Liver (tissue), 9 donors: ENCODE data around the gene SCGB1C2. TPM values are rescaled to one million over a fixed set of nuclear protein-coding genes. Genes with fewer than 3 reads are reported as not detected.

Experiments used
- DNase-seq: peaks from one replicate; pipeline ENCODE4 v3.0.0-alpha.2; 2017; ENCODE audit warnings: low spot score
- H3K27ac ChIP-seq, 2 donors: one replicate each; pipeline ENCODE4 v1.7.0; 2013; ENCODE audit warnings: inconsistent platforms in 2 of 2, low read length in 2 of 2, control low read depth in 1 of 2, low read depth in 1 of 2, mild to moderate bottlenecking in 1 of 2
- H3K27me3 ChIP-seq, 4 donors: one replicate each; pipeline versions ENCODE4 v1.6.1 to v1.7.0; 2013; ENCODE audit warnings: low read length in 3 of 4, inconsistent platforms in 1 of 4, mild to moderate bottlenecking in 1 of 4, moderate library complexity in 1 of 4; ENCODE audit not compliant: control insufficient read depth in 4 of 4, insufficient read depth in 4 of 4
- H3K36me3 ChIP-seq, 4 donors: one replicate each; pipeline versions ENCODE4 v1.6.1 to v1.7.0; 2013; ENCODE audit warnings: low read length in 3 of 4, mild to moderate bottlenecking in 3 of 4, low read depth in 1 of 4, moderate library complexity in 1 of 4; ENCODE audit not compliant: control insufficient read depth in 4 of 4, insufficient read depth in 3 of 4
- H3K4me1 ChIP-seq, 4 donors: one replicate each; pipeline versions ENCODE4 v1.6.1 to v1.7.0; 2013; ENCODE audit warnings: low read length in 3 of 4, mild to moderate bottlenecking in 3 of 4, moderate library complexity in 1 of 4; ENCODE audit not compliant: control insufficient read depth in 4 of 4, insufficient read depth in 4 of 4
- H3K4me3 ChIP-seq, 3 donors: one replicate each; pipeline versions ENCODE4 v1.6.1 to v1.7.0; 2013; ENCODE audit warnings: low read length in 3 of 3, control low read depth in 1 of 3, low read depth in 1 of 3, mild to moderate bottlenecking in 1 of 3
- H3K9ac ChIP-seq, 2 donors: one replicate each; pipeline ENCODE4 v1.7.0; 2013; ENCODE audit warnings: low read length in 2 of 2, mild to moderate bottlenecking in 2 of 2, moderate library complexity in 2 of 2, control low read depth in 1 of 2, low read depth in 1 of 2
- H3K9me3 ChIP-seq, 4 donors: one replicate each; pipeline versions ENCODE4 v1.6.1 to v1.7.0; 2013; ENCODE audit warnings: low read length in 3 of 4; ENCODE audit not compliant: control insufficient read depth in 4 of 4
- ATF3 ChIP-seq: IDR thresholded peaks from 2 replicates; pipeline ENCODE4 v1.6.1; 2016; ENCODE audit warnings: antibody characterized with exemption
- CTCF ChIP-seq: fragments of 150-350 bp; IDR thresholded peaks from 2 replicates; pipeline ENCODE4 v1.5.1; 2017; ENCODE audit warnings: improper control_type of control experiment, low read depth, low read length; ENCODE audit not compliant: missing input control
- EGR1 ChIP-seq, 2 donors: IDR thresholded peaks; 2 replicates each; pipeline ENCODE4 v1.6.1; 2016 to 2018; ENCODE audit warnings: antibody characterized with exemption in 2 of 2, low read depth in 2 of 2
- FOXA1 ChIP-seq: IDR thresholded peaks from 2 replicates; pipeline ENCODE4 v1.6.1; 2016; ENCODE audit warnings: antibody characterized with exemption
- FOXA2 ChIP-seq: IDR thresholded peaks from 2 replicates; pipeline ENCODE4 v1.6.1; 2016; ENCODE audit warnings: antibody characterized with exemption
- GABPA ChIP-seq, 2 donors: IDR thresholded peaks in 1 of 2; conservative IDR thresholded peaks in 1 of 2; 2 replicates each; pipeline ENCODE4 v1.6.1; 2016; ENCODE audit warnings: antibody characterized with exemption in 2 of 2, mild to moderate bottlenecking in 1 of 2, moderate library complexity in 1 of 2
- HNF4A ChIP-seq, 2 donors: conservative IDR thresholded peaks; 2 replicates each; pipeline ENCODE4 v1.6.1; 2016; ENCODE audit warnings: antibody characterized with exemption in 2 of 2, mild to moderate bottlenecking in 2 of 2
- HNF4G ChIP-seq: IDR thresholded peaks from 2 replicates; pipeline ENCODE4 v1.6.1; 2016; ENCODE audit warnings: antibody characterized with exemption
- JUND ChIP-seq, 2 donors: IDR thresholded peaks; 2 replicates each; pipeline ENCODE4 v1.6.1; 2016; ENCODE audit warnings: antibody characterized with exemption in 2 of 2
- MAX ChIP-seq: IDR thresholded peaks from 2 replicates; pipeline ENCODE4 v1.6.1; 2016; ENCODE audit warnings: antibody characterized with exemption
- NR2F2 ChIP-seq: IDR thresholded peaks from 2 replicates; pipeline ENCODE4 v1.6.1; 2016; ENCODE audit warnings: antibody characterized with exemption
- RAD21 ChIP-seq, 2 donors: IDR thresholded peaks; 2 replicates each; pipeline ENCODE4 v1.6.1; 2016; ENCODE audit warnings: antibody characterized with exemption in 2 of 2, mild to moderate bottlenecking in 2 of 2
- REST ChIP-seq: IDR thresholded peaks from 2 replicates; pipeline ENCODE4 v1.6.1; 2016; ENCODE audit warnings: antibody characterized with exemption, mild to moderate bottlenecking
- RXRA ChIP-seq, 2 donors: IDR thresholded peaks; 2 replicates each; pipeline ENCODE4 v1.6.1; 2017 to 2018; ENCODE audit warnings: antibody characterized with exemption in 2 of 2, mild to moderate bottlenecking in 1 of 2
- SP1 ChIP-seq: IDR thresholded peaks from 2 replicates; pipeline ENCODE4 v1.6.1; 2018; ENCODE audit warnings: antibody characterized with exemption, mild to moderate bottlenecking
- TAF1 ChIP-seq: conservative IDR thresholded peaks from 2 replicates; pipeline ENCODE4 v1.6.1; 2016; ENCODE audit warnings: antibody characterized with exemption, mild to moderate bottlenecking
- YY1 ChIP-seq: IDR thresholded peaks from 2 replicates; pipeline ENCODE4 v1.6.1; 2016; ENCODE audit warnings: antibody characterized with exemption, mild to moderate bottlenecking
- ZBTB33 ChIP-seq: IDR thresholded peaks from 2 replicates; pipeline ENCODE4 v1.6.1; 2016; ENCODE audit warnings: antibody characterized with exemption
- WGBS: extraction: QIAGEN DNeasy Blood & Tissue Kit; methylation state at CpG from one replicate; pipeline ENCODE4 v1.1.7; 2013; 5-methylcytosine and 5-hydroxymethylcytosine counted together
- polyA plus RNA-seq, 2 donors: library from polyadenylated mRNA; stranded (reverse) in 1 of 2; unstranded in 1 of 2; fragments of 200-250 nt in 1 of 2; fragments of >200 nt in 1 of 2; fragmentation: Nextera tagmentation in 1 of 2; extraction: Ambion mirVana in 1 of 2; gene quantifications; one replicate each; pipeline versions ENCODE4 v1.2.1 to v1.2.3, GENCODE V29; 2013 to 2015
- total RNA-seq, 2 donors: library from RNA; depleted of rRNA; stranded (reverse); fragments of >200 nt; gene quantifications; one replicate each; pipeline ENCODE4 v1.2.3, GENCODE V29; 2014
- donor health status: healthy.
- donor health status: healthy.
- donor health status: healthy.
- donor health status: healthy.
- donor health status: healthy.

The SCGB1C2 gene
- total and polyA plus RNA-seq, 4 donors, result not detected

GRCh38 chr17:177155-177554 lies 39.8 kb downstream of the SCGB1C2 start:
- Histone ChIP-seq H3K36me3 (no peaks in the 10 kb centered on the region), H3K9ac (no peak overlapping the region), H3K27ac (no peak overlapping the region), H3K4me3 (no peak overlapping the region), H3K4me1 (peaks cover 5 to 7% (median 7%) of the 10 kb centered on the region in 4 donors), H3K27me3 (no peaks in the 10 kb centered on the region), H3K9me3 (no peaks in the 10 kb centered on the region)
- no peak for DNase-seq
- 92% methylated on average over 3 of the region's 3 CpGs for WGBS
- TF ChIP-seq FOXA1, result no peak
- no peak for TF ChIP-seq REST
- no peak for TF ChIP-seq ZBTB33
- TF ChIP-seq RXRA (IDR thresholded peaks at IDR 0.05), result no peak
- TF ChIP-seq EGR1 (IDR thresholded peaks at IDR 0.05; ENCODE audit: low read depth in 2 of 2), result no peak
- TF ChIP-seq JUND (IDR thresholded peaks at IDR 0.05), result no peak
- TF ChIP-seq HNF4G, result no peak
- no peak for TF ChIP-seq RAD21 (IDR thresholded peaks at IDR 0.05)
- TF ChIP-seq MAX, result no peak
- no peak for TF ChIP-seq NR2F2

- Histone ChIP-seq H3K36me3 (no peaks in the 10 kb centered on the region), H3K27ac (no peak overlapping the region), H3K4me1 (peaks cover 7 to 13% (median 10%) of the 10 kb centered on the region in 4 donors), H3K27me3 (no peaks in the 10 kb centered on the region), H3K9ac (no peak overlapping the region), H3K9me3 (no peaks in the 10 kb centered on the region), H3K4me3 (no peak overlapping the region)
- TF ChIP-seq JUND (IDR thresholded peaks at IDR 0.05), result no peak
- TF ChIP-seq CTCF, result no peak
- TF ChIP-seq YY1, result no peak
- no peak for TF ChIP-seq HNF4A (conservative IDR thresholded peaks at IDR 0.05)
- TF ChIP-seq FOXA2, result no peak
- no peak for TF ChIP-seq GABPA (IDR thresholded peaks at IDR 0.05 in 1 of 2, conservative IDR thresholded peaks at IDR 0.05 in 1 of 2)
- TF ChIP-seq ATF3, result no peak
- TF ChIP-seq MAX, result no peak
- no peak for TF ChIP-seq TAF1
- TF ChIP-seq ZBTB33, result no peak
- no peak for TF ChIP-seq SP1
- no peak for TF ChIP-seq RAD21 (IDR thresholded peaks at IDR 0.05)
- TF ChIP-seq REST, result no peak
- no peak for TF ChIP-seq FOXA1
- WGBS, result 89% methylated on average over 6 of the region's 6 CpGs
- no peak for DNase-seq
Observed at GRCh38 chr17:177762-178161, 40.4 kb downstream of the SCGB1C2 start.
